Medulla oblongata (tissue), 1 donor: Measurements from ENCODE around the gene NANOS3.

Experiments
- DNase-seq: peaks from one replicate; pipeline ENCODE4 v3.0.0-alpha.2; 2015; ENCODE audit errors: extremely low spot score

The NANOS3 gene

DNA sequence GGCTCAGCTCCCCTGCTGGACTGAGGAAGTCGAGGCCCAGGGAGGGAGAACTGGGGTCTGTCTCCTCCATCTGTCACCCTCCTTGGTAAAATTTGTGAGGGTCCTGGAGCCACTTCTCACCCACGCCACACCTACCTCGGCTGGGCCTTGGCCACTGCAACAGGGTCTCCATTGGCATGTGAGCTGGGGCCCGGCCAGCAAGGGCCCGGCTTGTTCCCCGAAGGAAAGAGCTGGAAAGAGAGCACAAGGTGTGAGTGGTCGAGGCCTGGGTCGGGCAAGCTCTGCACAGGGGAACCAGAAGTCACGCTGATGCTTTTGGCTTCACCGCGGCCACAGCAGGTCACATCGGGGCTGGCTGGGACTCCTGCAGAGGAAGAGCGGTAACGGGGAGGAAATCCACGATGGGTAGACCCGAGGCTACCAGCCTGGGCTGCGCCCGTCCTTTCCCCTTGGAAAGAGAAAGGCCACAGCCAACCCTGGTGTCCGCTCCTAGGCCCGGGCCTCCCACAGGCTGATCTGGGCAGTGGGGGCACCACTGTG is 9.0 kb downstream of the NANOS3 start:
- DNase-seq, result no peak

- no peak for DNase-seq
These were observed 10.1 kb downstream of the NANOS3 start for GRCh38 chr19:13887018-13887436.

GRCh38 chr19:13887517-13887916 is 10.6 kb downstream of the NANOS3 start:
- no peak for DNase-seq

DNA sequence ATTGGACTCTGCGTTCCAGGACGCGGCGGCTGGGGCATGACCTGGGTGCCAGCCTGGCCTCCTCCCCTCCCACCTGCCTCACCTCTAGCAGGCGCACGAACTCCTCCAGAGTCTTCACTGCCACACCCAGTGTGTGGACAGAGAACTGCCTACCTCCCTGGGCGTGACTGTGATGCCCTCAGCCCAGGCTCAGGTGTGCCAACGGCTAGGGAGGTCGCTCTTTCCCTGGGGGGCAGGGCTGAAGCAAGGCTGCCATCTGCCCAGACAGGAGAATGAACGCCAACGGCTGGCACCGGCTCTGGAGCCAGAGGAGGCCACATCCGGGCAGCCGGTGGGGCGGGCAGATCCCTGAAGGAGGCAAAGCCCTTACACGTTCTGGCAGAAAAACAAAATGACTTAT is 11.3 kb downstream of the NANOS3 start:
- no peak for DNase-seq

DNA sequence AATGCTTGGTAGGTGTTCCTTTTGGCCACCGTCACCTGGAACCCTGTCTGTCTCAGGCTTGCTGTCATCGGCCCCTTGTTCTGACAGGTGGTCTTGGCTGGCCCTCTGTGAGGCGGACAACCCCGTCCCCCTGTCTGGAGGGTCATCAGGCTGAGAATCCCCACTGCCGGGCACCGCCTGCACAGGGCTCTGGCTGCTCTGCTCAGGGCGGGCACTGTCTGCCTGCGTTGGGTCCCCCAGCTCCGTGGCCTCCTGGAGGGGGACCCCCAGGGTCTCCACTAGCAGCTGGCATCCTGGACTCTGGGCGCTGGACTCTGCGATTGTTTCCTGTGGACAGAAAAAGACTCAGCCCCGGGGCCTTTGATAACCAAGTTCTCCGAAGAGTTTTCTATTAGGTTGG is 13.2 kb downstream of the NANOS3 start:
- no peak for DNase-seq

DNA sequence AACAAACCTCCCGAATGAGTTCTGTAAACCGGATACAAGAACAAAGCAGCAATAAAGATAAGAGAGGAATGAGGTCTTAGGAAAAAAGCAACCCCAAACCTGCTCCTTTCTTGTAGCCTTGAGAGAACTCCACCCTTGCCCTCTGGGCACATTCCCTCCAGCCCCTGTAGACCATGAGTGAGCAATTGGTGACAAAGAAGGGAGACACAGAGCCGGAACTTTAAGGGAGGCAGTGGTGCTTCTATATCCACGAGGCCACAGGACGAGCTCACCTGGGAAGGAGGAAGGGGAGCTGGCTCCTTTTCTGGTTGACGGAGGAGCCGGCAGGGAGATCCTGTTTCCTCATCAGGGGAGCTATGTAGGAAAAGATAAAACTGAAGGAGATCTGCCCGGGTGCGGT is 15.9 kb downstream of the NANOS3 start:
- DNase-seq, result no peak

DNA sequence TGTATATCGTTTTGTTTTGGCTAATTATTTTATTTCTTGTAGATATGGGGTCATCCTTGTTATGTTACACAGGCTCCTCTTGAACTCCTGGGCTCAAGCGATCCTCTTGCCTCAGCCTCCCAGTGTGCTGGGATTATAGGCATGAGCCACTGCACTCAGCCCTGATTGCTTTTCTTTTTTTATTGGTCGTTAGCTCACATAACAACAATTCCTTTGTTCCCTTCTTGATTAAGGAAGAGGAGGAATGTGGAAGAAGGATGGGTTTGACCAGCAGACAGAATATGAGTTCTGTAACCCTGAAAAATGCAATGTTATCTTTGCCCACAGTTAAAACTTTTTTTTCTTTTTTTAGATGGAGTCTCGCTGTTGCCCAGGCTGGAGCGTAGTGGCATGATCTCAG is 17.6 kb downstream of the NANOS3 start:
- no peak for DNase-seq

DNA sequence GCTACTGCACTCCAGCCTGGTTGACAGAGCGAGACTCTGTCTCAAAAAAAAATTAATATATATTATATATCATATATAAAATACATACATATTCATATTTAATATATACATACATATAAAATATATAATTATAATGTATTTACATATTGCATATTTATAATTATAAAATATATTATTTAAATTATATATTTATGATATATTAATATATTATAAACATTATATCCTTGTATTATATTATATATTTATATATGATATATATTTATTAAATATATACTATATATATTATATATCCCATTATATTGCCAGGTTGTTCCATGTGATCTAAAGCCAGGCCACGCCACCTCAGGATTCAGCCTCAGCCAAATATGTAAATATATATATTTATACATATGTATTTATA is 19.3 kb downstream of the NANOS3 start:
- DNase-seq, result no peak

- no peak for DNase-seq
These were observed 22.5 kb downstream of the NANOS3 start for GRCh38 chr19:13899393-13899792.

DNA sequence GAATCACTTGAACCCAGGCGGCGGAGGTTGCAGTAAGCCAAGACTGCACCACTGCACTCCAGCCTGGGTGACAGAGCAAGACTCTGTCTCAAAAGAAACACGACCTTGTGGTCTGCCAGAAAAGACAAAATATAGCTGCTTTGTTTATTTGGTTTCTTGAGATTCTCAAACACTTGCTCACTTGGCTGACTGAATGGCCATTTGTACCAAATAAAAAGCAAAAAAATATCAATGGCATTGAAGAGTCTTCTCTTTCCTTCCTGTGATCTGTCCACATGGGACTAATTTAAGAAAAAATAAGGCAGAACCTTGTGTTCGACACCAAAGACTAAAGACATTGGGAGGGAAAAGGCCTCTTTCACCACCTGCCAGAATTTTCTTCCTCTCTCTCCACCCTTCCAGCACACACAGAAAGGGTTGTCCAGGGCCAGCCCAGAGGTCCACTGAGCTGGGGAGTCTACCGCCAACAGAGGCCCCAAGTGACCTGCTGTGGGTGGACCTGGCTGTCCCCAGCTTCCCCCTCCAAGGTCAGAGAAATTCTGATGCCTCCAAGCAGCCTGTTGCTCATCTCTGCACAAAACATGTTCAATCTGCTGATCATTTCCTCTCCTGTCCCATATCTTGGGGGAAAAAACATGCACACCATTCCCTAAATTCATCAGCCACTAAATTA is 23.1 kb downstream of the NANOS3 start:
- peak; percentile 54 for DNase-seq

DNA sequence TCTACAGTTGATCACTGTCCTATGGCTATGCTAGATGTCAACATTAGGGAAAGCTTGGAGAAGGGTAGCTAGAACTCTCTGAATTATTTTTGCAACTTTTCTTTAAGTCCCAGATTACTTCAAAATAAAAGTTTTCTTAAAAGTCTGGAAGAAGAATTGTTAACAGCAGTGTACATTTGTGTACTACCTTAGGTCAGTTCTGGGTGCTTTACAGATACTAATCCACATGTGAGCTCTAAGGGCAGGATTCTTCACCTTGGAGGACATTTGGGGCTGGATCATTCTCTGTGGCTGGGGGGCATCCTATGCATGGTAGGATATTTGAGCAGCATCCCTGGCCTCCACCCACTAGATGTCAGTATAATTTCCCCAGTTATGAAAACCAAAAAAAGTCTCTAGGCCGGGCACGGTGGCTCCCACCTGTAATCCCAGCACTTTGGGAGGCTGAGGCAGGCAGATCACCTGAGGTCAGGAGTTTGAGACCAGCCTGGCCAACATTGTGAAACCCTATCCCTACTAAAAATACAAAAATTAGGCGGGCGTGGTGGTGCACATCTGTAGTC is 26.1 kb downstream of the NANOS3 start:
- no peak for DNase-seq

GRCh38 chr19:13905634-13906520 is 28.9 kb downstream of the NANOS3 start, which contains the start of the genes BRME1 and CC2D1A:
BRME1 (minus strand) TSS chr19:13906117; CDS start chr19:13904892, 1,225 bp downstream.
CC2D1A (plus strand) TSS chr19:13906201; CDS start chr19:13906442, 241 bp downstream.
- DNase-seq, result peak; percentile 91

DNA sequence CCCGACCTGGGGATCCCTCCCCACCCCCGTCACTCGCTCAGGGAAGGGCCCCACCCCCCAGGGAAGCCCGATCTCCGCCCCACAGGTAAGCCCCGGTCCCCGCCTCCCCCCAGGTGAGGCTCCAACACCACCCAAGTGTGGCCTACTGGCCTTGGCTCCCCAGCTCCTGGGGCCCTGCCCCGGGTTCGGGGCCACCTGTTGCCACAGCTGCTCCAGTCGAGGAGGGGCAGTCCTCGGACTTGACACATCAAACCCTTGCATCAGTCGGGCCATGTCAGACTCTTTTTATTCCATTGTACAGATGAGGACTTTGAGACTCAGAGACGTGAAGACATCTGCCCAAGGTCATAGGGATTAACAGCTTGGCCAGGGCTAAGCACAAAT is 29.6 kb downstream of the NANOS3 start:
- DNase-seq, result no peak

- DNase-seq, result no peak
These were observed 30.0 kb downstream of the NANOS3 start for GRCh38 chr19:13906910-13907309.

GRCh38 chr19:13908674-13909073 is 31.7 kb downstream of the NANOS3 start:
- DNase-seq, result no peak

- no peak for DNase-seq
These were observed 32.5 kb downstream of the NANOS3 start for GRCh38 chr19:13909430-13909829.

- DNase-seq, result no peak
These were observed 36.4 kb downstream of the NANOS3 start for GRCh38 chr19:13913352-13913751.

DNA sequence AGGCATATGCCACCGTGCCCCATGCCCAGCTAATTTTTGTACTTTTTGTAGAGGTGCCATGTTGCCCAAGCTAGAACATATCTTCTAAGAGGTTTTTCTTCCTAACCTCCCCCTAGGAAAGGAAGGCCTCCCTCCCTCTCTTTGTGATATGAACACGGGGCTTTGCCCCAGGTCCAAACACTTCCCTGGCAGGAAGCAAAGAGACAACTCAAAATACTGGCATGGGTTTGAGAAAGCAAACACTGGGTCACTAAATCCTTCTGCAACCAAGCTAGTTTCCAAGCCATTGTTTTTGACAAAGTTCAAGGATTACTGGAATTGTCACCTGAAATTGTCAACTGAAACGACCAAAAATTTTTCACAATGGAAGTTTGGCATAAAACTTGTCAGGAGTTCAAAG is 37.8 kb downstream of the NANOS3 start:
- no peak for DNase-seq

DNA sequence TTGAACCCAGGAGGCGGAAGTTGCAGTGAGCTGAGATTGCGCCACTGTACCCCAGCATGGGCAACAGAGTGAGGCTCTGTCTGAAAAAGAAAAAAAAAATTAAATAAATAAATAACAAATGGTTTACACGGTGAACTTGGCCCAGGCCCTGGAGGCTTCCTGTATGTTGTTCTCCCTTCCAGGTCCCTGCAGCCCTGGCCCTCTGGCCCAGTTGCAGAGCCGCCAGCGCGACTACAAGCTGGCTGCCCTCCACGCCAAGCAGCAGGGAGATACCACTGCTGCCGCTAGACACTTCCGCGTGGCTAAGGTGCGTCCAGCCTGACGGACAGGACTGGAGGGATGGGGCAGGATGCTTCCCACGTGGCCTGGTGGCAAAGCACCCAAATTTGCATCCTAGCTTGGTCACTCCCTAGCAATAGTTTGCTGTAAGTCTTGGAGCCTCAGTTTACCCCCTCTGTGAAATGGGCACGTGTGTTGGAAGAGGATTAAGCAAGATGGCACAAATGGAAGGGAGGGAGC is 41.0 kb downstream of the NANOS3 start:
- DNase-seq, result no peak

- no peak for DNase-seq
These were observed 41.9 kb downstream of the NANOS3 start for GRCh38 chr19:13918726-13919411.

- DNase-seq, result no peak
These were observed 43.6 kb downstream of the NANOS3 start for GRCh38 chr19:13920524-13920923.
